Endothelial cell (in vitro differentiated cells): ENCODE data around the gene GPER1. TPM values are rescaled to one million over a fixed set of nuclear protein-coding genes. Genes with fewer than 3 reads are reported as not detected.
"Not testable (repeated sequence)": the region's sequence is repeated elsewhere in the genome, so short reads cannot be mapped to it uniquely, and the experiment has no call there.

Source experiments
- DNase-seq: peaks from one replicate; pipeline ENCODE4 v3.0.0; 2021; ENCODE audit warnings: low spot score
- H3K27ac Mint-ChIP-seq: one replicate; pipeline ENCODE4 v1.8.0; 2021; ENCODE audit warnings: mixed read lengths, inconsistent platforms; ENCODE audit not compliant: unreplicated experiment
- H3K27me3 Mint-ChIP-seq: one replicate; pipeline ENCODE4 v1.8.0; 2021; ENCODE audit warnings: mild to moderate bottlenecking, moderate library complexity, mixed read lengths, inconsistent platforms; ENCODE audit not compliant: unreplicated experiment
- H3K36me3 Mint-ChIP-seq: one replicate; pipeline ENCODE4 v1.8.0; 2021; ENCODE audit warnings: mild to moderate bottlenecking, low read depth, mixed read lengths, inconsistent platforms; ENCODE audit not compliant: unreplicated experiment
- H3K4me1 Mint-ChIP-seq: one replicate; pipeline ENCODE4 v1.8.0; 2021; ENCODE audit warnings: mild to moderate bottlenecking, mixed read lengths, inconsistent platforms; ENCODE audit not compliant: unreplicated experiment
- H3K4me3 Mint-ChIP-seq: one replicate; pipeline ENCODE4 v1.8.0; 2021; ENCODE audit warnings: mild to moderate bottlenecking, mixed read lengths, inconsistent platforms; ENCODE audit not compliant: unreplicated experiment
- H3K9me3 Mint-ChIP-seq: one replicate; pipeline ENCODE4 v1.8.0; 2021; ENCODE audit warnings: mixed read lengths, inconsistent platforms; ENCODE audit not compliant: unreplicated experiment
- long read RNA-seq: library from polyadenylated mRNA; unstranded; transcript quantifications from one replicate; pipeline ENCODE4 v2.0.0, GENCODE V29; 2020; ENCODE audit not compliant: unreplicated experiment
- total RNA-seq: library from RNA; stranded (reverse); fragmentation: NEBNext Ultra II Directional; extraction: Animal tissue kit (Norgen Biotek cat#: 25700); gene quantifications from one replicate; pipeline ENCODE4 v1.2.1, GENCODE V29; 2021; ENCODE audit not compliant: unreplicated experiment
- TF ChIP-seq, protein P1 (sequence below): fragments of 200-600 bp; sonication (generic); IDR thresholded peaks from one replicate; pipeline ENCODE4 v1.5.0; 2021; ENCODE audit warnings: antibody characterized with exemption; ENCODE audit not compliant: unreplicated experiment

GPER1 gene
- total RNA-seq, result 0.72 TPM
- long read RNA-seq, result 0 reads

DNA sequence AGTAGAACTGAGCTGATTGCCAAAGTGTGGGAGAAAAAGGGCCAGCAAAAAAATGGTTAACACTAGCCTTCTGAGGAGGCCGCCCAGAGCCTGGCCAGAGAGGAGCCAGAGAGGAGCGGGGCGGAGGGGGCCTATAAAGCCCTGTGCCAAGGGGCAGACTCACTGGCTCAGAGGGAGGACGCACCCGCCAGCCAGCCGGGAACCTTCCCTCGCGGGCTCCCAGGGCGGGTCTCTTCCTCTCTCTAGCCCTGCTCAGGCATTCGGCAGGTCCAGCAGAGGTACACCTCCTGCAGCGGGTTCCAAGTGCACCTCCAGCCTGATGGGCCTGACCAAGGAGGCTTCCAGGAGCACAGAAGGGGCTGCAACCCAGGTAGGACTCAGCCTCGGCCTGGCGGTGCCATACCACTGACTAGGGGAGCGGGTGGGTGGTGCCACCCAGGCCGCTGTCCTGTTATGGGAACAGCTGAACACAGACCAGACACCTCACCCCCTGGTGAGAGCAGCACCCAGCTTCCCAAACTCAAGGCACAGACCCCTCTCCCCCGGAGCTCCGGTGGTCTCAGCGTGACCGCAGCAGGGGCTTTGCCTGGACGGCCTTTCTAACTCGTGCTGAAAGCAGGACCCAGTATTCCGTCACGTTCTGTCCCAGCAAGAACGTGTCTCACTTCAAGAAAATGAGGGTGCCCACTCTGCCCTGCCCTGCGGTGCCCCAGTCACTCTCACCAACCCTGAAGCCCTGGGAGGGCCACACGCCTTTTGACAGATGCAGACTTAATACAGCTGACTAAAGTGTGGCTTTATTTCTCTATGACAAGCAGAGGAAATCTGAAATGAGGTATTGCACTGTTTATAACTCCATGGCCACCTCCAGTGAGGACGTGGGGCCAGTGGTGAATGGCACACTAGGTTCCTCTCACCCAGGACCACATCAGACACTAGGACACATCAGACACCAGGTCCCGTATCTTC, at the start of gene GPER1:
GPER1 (plus strand) TSS at position 162 of the 969 bp plus-strand sequence. CDS start 3,616 bp downstream, outside the sequence.
- DNase-seq, result no peak
- Mint-ChIP-seq H3K9me3 (no peaks in the 10 kb centered on the region), H3K4me1 (peaks cover 3% of the 10 kb centered on the region), H3K27ac (no peak within 1 kb of the TSS), H3K27me3 (peaks cover 3% of the 10 kb centered on the region), H3K36me3 (peaks cover 3% of the 10 kb centered on the region), H3K4me3 (peak within 1 kb of the TSS; percentile 73)
- TF ChIP-seq, protein P1, sequence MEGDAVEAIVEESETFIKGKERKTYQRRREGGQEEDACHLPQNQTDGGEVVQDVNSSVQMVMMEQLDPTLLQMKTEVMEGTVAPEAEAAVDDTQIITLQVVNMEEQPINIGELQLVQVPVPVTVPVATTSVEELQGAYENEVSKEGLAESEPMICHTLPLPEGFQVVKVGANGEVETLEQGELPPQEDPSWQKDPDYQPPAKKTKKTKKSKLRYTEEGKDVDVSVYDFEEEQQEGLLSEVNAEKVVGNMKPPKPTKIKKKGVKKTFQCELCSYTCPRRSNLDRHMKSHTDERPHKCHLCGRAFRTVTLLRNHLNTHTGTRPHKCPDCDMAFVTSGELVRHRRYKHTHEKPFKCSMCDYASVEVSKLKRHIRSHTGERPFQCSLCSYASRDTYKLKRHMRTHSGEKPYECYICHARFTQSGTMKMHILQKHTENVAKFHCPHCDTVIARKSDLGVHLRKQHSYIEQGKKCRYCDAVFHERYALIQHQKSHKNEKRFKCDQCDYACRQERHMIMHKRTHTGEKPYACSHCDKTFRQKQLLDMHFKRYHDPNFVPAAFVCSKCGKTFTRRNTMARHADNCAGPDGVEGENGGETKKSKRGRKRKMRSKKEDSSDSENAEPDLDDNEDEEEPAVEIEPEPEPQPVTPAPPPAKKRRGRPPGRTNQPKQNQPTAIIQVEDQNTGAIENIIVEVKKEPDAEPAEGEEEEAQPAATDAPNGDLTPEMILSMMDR, result no peak

DNA sequence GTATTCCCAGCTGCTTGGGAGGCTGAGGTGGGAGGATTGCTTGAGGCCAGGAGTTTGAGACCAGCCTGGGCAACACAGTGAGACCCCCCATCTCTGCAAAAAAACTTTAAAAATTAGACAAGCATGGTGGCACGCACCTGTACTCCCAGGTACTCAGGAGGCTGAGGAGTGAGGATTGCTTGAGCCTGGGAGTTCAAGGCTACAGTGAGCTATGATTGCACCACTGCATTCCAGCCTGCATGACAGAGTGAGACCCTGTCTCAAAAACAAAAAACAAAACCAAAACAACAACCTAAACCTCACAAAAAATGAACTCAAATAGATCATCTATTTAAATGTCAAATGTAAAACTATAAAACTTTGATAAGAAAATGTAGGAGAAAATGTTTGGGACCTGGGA, 47.7 kb upstream of the GPER1 start:
- not testable (repeated sequence) for H3K4me3 Mint-ChIP-seq, DNase-seq, H3K9me3 Mint-ChIP-seq, H3K27ac Mint-ChIP-seq
- H3K4me1 Mint-ChIP-seq, result peaks cover 25% of the 10 kb centered on the region
- H3K27me3 Mint-ChIP-seq, result peaks cover 12% of the 10 kb centered on the region
- peaks cover 18% of the 10 kb centered on the region for H3K36me3 Mint-ChIP-seq

DNA sequence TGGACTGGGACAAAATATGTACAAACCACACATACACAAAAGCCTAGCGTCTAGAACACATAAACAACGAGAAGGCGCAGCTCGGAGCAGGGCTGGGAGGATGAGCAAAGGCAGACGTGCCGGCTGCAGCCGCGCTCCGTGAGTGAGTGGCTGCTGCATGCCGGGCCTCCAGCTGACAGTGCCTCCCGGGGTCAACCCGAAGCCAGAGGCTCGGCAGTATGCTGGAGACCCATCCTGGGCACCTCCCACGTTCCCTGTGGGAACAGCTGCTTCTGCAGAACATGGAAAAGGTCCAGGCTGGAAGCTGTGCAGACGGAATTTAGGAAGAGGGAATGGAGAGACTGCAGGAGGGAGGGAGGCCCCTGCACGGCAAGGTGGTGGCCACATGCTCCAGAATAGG, 47.1 kb upstream of the GPER1 start:
- no peak overlapping the region for H3K4me3 Mint-ChIP-seq
- no peak for DNase-seq

DNA sequence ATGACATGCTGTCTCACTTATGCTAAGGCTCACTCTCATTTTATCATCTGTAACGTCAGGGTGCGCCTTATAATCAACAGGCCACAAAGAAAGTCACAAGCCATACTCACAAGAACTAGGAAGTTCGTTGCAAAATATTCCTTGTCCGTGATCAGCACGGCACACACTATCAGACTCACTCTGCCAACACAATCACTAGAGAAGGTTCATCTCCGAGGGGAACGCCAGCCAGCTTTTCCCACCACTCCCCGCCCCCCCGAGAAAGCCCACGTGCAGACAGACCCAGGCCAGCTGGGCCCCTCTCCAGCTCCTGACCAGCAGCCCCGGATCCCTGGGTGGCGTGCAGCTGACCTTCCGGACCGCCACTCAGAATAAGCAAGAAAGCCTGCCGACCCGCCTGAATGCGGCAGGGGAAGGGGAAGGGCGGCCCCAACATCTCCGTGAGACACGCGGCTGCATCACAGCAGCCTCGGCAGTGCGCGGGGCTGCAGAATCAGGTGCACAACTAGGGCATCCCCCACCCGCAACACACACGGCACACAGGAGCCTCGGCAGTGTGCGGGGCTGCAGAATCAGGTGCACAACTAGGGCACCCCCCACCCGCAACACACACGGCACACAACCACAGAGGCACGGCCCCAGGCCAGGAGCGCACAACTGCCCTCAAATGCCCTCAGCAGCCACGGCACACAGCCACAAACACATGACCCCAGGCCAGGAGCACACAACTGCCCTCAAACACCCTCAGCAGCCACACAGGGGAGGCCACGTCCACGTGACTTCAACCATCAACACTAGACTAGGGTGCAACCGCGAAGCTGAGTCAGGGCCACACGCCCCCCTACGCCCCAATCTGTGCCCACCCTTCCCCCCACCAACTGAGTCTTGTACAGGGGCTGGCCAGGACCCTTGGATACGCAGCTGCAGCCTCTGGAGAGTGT, 46.1 kb upstream of the GPER1 start:
- Mint-ChIP-seq H3K4me3 (no peak overlapping the region), H3K36me3 (peaks cover 6% of the 10 kb centered on the region), H3K9me3 (no peaks in the 10 kb centered on the region), H3K4me1 (peaks cover 40% of the 10 kb centered on the region), H3K27ac (no peak overlapping the region), H3K27me3 (peaks cover 10% of the 10 kb centered on the region)
- TF ChIP-seq, protein P1, result no peak
- DNase-seq, result no peak

More for the DNA sequence above, 47.1 kb upstream of the GPER1 start:
- peaks cover 12% of the 10 kb centered on the region for H3K27me3 Mint-ChIP-seq
- peaks cover 31% of the 10 kb centered on the region for H3K4me1 Mint-ChIP-seq
- TF ChIP-seq, protein P1, result no peak
- H3K9me3 Mint-ChIP-seq, result no peaks in the 10 kb centered on the region
- H3K36me3 Mint-ChIP-seq, result peaks cover 12% of the 10 kb centered on the region
- no peak overlapping the region for H3K27ac Mint-ChIP-seq

DNA sequence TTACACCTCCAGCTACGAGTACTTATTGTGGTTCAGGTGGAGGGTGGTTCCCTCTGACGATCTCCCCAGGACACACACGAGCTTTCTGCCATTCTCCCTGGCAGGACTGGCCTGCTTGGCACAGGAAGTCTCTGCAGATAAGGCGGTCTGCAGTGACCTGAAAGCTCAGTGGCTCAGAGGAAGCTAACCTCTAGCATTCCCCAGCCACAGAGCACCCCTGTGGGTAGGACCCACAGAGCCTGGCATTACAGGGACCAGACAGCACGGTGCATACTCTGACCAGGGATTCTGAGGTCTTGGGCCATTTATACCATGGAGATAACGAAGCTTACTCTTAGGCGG, 45.5 kb upstream of the GPER1 start:
- peaks cover 6% of the 10 kb centered on the region for H3K36me3 Mint-ChIP-seq
- H3K9me3 Mint-ChIP-seq, result no peaks in the 10 kb centered on the region
- TF ChIP-seq, protein P1, result no peak
- H3K4me1 Mint-ChIP-seq, result peaks cover 47% of the 10 kb centered on the region
- H3K4me3 Mint-ChIP-seq, result no peak overlapping the region
- no peak for DNase-seq
- peak overlapping the region; percentile 57 for H3K27ac Mint-ChIP-seq
- peaks cover 10% of the 10 kb centered on the region for H3K27me3 Mint-ChIP-seq
